Naive thymus-derived CD8-positive, alpha-beta T cell (primary cell): ENCODE results near the gene HOXA4. TPM values are rescaled to one million over a fixed set of nuclear protein-coding genes. Genes with fewer than 3 reads are reported as not detected.

ENCODE experiments used
- ATAC-seq, 2 donors: fragments of 150-1000 bp; cut with Tn5 transposase in 1 of 2; sonication (Bioruptor Pico), chemical (Tn5 transposase) in 1 of 2; 1 replicate in 1 of 2; 2 replicates in 1 of 2; pipeline ENCODE4 v1.10.0; 2021; ENCODE audit warnings: mild to moderate bottlenecking in 2 of 2, moderate library complexity in 2 of 2
- POLR2A ChIA-PET: fragments of 350-600 bp; sonication (Branson Sonifier 250); formaldehyde crosslinking; loops from one replicate; lab custom pipeline; 2021; ENCODE audit warnings: antibody characterized with exemption; lab: Charles Lee
- DNase-seq, 10 donors: peaks; one replicate each; pipeline versions ENCODE4 v3.0.0 to v3.0.0-alpha.2; 2020 to 2022
- H3K27ac Mint-ChIP-seq, 10 donors: one replicate each; pipeline ENCODE4 v1.8.0; 2020 to 2022; ENCODE audit warnings: mild to moderate bottlenecking in 10 of 10, mixed read lengths in 10 of 10, moderate library complexity in 4 of 10, inconsistent platforms in 1 of 10
- H3K27me3 Mint-ChIP-seq, 5 donors: one replicate each; pipeline ENCODE4 v1.8.0; 2021 to 2022; ENCODE audit warnings: mixed read lengths in 5 of 5
- H3K36me3 Mint-ChIP-seq, 3 donors: one replicate each; pipeline ENCODE4 v1.8.0; 2020 to 2022; ENCODE audit warnings: mixed read lengths in 3 of 3, mild to moderate bottlenecking in 2 of 3, inconsistent platforms in 1 of 3
- H3K4me1 Mint-ChIP-seq, 4 donors: one replicate each; pipeline ENCODE4 v1.8.0; 2021 to 2022; ENCODE audit warnings: mixed read lengths in 4 of 4
- H3K4me3 Mint-ChIP-seq, 10 donors: one replicate each; pipeline ENCODE4 v1.8.0; 2020 to 2022; ENCODE audit warnings: mild to moderate bottlenecking in 10 of 10, mixed read lengths in 10 of 10, moderate library complexity in 6 of 10, inconsistent platforms in 1 of 10
- H3K9me3 Mint-ChIP-seq, 9 donors: one replicate each; pipeline ENCODE4 v1.8.0; 2020 to 2022; ENCODE audit warnings: mixed read lengths in 9 of 9, mild to moderate bottlenecking in 3 of 9, inconsistent platforms in 1 of 9, moderate library complexity in 1 of 9
- polyA plus RNA-seq, 3 donors: library from polyadenylated mRNA; unstranded; fragments of 300-500 nt; fragmentation: Illumina TruSeq; gene quantifications; one replicate each; pipeline ENCODE4 v1.2.3, GENCODE V29; 2021
- total RNA-seq, 8 experiments: library from RNA in 2 of 8; stranded (reverse) in 2 of 8; gene quantifications; one replicate each; pipeline ENCODE4 v1.2.3 and lab custom pipeline; 2021 to 2026

Gene HOXA4
- total and polyA plus RNA-seq, 5 experiments from 2014 or later, result 0.22 to 0.38 (median 0.31) TPM; not detected in 2

GRCh38 chr7:27132214-27132613 lies 1.7 kb upstream of the HOXA4 start:
- no peaks in the 10 kb centered on the region for H3K36me3 Mint-ChIP-seq
- POLR2A ChIA-PET, result interaction anchor here (0.6 kb wide), 1 partner anchor 18 kb away, joined by 3 read pairs; no protein-coding TSS in a partner anchor
- H3K4me1 Mint-ChIP-seq, result peaks cover 2 to 18% (median 10%) of the 10 kb centered on the region in 4 donors
- H3K27me3 Mint-ChIP-seq, result peaks cover 21 to 75% (median 39%) of the 10 kb centered on the region in 5 donors
- peak overlapping the region in 1 of 10 donors; percentile 20 for H3K27ac Mint-ChIP-seq
- DNase-seq, result no peak
- ATAC-seq, result no peak
- H3K9me3 Mint-ChIP-seq, result no peaks in the 10 kb centered on the region
- H3K4me3 Mint-ChIP-seq, result peak overlapping the region in 1 of 10 donors; percentile 31

DNA sequence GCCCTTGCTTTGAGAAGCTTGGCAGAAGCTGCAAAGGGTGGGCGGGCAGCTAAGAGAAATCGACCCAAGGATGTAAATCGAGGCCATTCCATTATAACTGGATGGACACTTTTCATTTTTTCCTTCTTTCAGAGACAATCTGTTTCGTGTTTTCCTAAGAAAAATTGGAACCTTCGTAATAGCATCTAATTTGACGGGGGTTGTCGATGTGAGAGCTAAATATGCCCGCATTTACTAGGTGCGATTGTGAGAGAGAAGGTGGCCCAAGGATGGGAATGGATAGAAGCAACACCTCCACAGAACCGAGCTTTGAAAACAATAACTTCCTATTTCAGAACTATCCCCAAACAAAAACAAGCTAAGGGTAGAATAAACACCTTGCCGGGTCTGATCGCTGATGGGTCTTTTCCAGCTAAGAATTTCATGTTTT lies 848 bp upstream of the HOXA4 start:
- Mint-ChIP-seq H3K9me3 (no peaks in the 10 kb centered on the region), H3K27ac (peak overlapping the region in 7 of 10 donors; percentile 3 to 86 (median 75)), H3K4me1 (peaks cover 2 to 18% (median 10%) of the 10 kb centered on the region in 4 donors), H3K27me3 (peaks cover 22 to 68% (median 36%) of the 10 kb centered on the region in 5 donors), H3K4me3 (peak overlapping the region; percentile 42 to 87 (median 68)), H3K36me3 (no peaks in the 10 kb centered on the region)
- DNase-seq (no peak), ATAC-seq (peak in 1 of 2 donors; percentile 12)
- POLR2A ChIA-PET, result no interaction called here

GRCh38 chr7:27129729-27130539 lies 623 bp downstream of the HOXA4 start:
- Mint-ChIP-seq H3K27ac (peak overlapping the region in 1 of 10 donors; percentile 8), H3K36me3 (no peaks in the 10 kb centered on the region), H3K9me3 (no peaks in the 10 kb centered on the region), H3K27me3 (peaks cover 14 to 69% (median 38%) of the 10 kb centered on the region in 5 donors), H3K4me3 (peak overlapping the region in 9 of 10 donors; percentile 22 to 68 (median 52)), H3K4me1 (peaks cover 0 to 10% (median 3%) of the 10 kb centered on the region in 4 donors)
- DNase-seq (peak in 2 of 10 donors; percentile 32), ATAC-seq (peak; percentile 31 to 57)
- POLR2A ChIA-PET, result interaction anchor here (0.8 kb wide), 1 partner anchor 34 kb away, joined by 3 read pairs; the partner anchor contains the start of gene HOXA1

DNA sequence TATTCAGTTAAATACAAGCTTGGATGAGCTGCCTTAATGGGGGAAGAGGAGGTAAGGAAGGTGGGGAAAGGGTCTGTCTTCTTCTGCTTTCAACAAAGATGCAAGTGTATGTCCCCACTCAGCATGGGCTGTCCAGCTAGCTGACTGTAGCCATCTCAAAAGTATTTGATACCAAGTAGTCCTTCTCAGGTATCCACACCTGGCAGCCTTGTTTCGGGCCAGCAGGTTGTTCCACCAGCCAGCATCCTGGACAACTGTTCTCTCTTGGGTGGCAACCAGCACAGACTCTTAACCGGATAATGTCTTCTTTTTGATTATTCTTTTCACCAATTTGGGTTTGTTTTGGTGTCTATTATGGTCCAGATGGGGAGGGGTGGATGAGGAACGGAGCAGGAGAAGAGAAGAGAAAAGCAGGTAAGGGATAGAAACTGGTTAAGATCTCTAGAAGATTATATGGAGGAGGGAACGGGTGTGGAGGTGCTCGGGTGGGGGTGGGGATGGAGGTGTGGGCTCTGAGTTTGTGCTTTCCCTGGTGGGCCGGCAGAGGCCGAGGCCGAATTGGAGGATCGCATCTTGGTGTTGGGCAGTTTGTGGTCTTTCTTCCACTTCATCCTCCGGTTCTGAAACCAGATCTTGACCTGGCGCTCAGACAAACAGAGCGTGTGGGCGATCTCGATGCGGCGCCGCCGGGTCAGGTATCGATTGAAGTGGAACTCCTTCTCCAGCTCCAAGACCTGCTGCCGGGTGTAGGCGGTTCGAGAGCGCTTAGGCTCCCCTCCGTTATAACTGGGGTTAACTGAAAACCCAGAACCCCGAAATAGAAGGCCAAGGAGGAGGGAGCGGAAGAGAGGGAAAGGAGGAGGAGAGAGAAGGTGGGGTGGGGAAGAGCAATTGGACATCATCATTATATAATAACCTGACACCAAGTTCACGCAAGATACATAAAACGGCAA lies 1.5 kb downstream of the HOXA4 start:
- H3K27ac Mint-ChIP-seq, result peak overlapping the region in 2 of 10 donors; percentile 8 to 74
- H3K4me3 Mint-ChIP-seq, result peak overlapping the region; percentile 22 to 68 (median 52)
- H3K9me3 Mint-ChIP-seq, result no peaks in the 10 kb centered on the region
- ATAC-seq (no peak), DNase-seq (no peak)
- peaks cover 12 to 69% (median 35%) of the 10 kb centered on the region in 5 donors for H3K27me3 Mint-ChIP-seq
- POLR2A ChIA-PET, result interaction anchor here (0.8 kb wide), 1 partner anchor 32 kb away, joined by 3 read pairs; no protein-coding TSS in a partner anchor
- peaks cover 0 to 5% (median 2%) of the 10 kb centered on the region in 4 donors for H3K4me1 Mint-ChIP-seq
- no peaks in the 10 kb centered on the region for H3K36me3 Mint-ChIP-seq

DNA sequence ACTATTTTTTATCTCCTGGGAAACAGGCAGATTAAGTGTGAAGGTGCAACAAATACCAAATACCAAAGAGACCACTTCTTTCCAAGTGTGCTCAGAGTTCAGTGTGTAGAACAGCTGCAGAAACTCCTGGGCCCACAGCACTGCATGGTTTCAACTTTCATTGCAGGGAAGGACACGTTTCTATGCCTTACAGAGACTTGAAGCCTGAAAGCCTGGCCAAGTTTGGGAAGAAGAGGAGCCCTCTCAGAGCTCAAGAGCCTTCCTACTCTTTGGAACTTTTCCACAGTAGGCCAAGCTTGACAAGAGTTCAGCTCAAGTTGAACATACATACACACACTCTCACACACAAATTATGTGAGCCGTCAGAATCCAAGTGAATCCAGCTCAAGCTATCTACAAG lies 2.5 kb downstream of the HOXA4 start:
- Mint-ChIP-seq H3K27ac (no peak overlapping the region), H3K4me1 (peaks cover 0 to 5% (median 2%) of the 10 kb centered on the region in 4 donors), H3K9me3 (no peaks in the 10 kb centered on the region), H3K27me3 (peaks cover 10 to 66% (median 28%) of the 10 kb centered on the region in 5 donors), H3K36me3 (no peaks in the 10 kb centered on the region), H3K4me3 (no peak overlapping the region)
- DNase-seq, result no peak
- POLR2A ChIA-PET, result no interaction called here
- ATAC-seq, result no peak

GRCh38 chr7:27126596-27127327 lies 3.8 kb downstream of the HOXA4 start:
- no peak overlapping the region for H3K27ac Mint-ChIP-seq
- no peak for DNase-seq
- H3K36me3 Mint-ChIP-seq, result no peaks in the 10 kb centered on the region
- no peak overlapping the region for H3K4me3 Mint-ChIP-seq
- H3K4me1 Mint-ChIP-seq, result peaks cover 0 to 5% (median 2%) of the 10 kb centered on the region in 4 donors
- POLR2A ChIA-PET, result no interaction called here
- no peaks in the 10 kb centered on the region for H3K9me3 Mint-ChIP-seq
- H3K27me3 Mint-ChIP-seq, result peaks cover 8 to 55% (median 27%) of the 10 kb centered on the region in 5 donors
- ATAC-seq, result no peak

DNA sequence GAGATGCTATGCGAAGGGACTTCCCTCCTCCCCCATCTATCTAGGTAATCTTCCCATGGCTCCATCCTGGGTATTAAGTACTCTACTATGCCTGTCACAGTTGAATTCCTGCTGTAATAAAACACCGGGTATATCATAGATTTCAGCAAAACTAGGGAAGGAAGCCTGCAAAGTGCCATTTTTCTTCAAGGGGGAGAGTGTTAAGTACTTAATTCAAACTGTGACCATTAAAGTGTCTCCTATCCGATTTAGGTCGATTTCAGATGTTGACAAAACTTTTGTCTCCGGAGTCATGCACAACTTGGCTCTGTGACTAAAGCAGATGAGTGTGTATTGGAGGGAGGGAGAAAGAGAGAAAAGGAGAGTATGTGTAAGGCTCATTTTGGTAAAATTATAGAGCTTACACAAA lies 4.6 kb downstream of the HOXA4 start:
- POLR2A ChIA-PET, result no interaction called here

GRCh38 chr7:27124902-27125689 lies 5.5 kb downstream of the HOXA4 start:
- Mint-ChIP-seq H3K4me3 (no peak overlapping the region), H3K4me1 (no peaks in the 10 kb centered on the region), H3K27ac (no peak overlapping the region), H3K27me3 (peaks cover 6 to 53% (median 21%) of the 10 kb centered on the region in 5 donors), H3K36me3 (no peaks in the 10 kb centered on the region), H3K9me3 (no peaks in the 10 kb centered on the region)
- no peak for ATAC-seq
- POLR2A ChIA-PET, result no interaction called here
- DNase-seq, result no peak

More for the DNA sequence above, 4.6 kb downstream of the HOXA4 start:
- DNase-seq (no peak), ATAC-seq (no peak)
- Mint-ChIP-seq H3K36me3 (no peaks in the 10 kb centered on the region), H3K4me3 (no peak overlapping the region), H3K27me3 (peaks cover 6 to 53% (median 21%) of the 10 kb centered on the region in 5 donors), H3K9me3 (no peaks in the 10 kb centered on the region), H3K4me1 (no peaks in the 10 kb centered on the region), H3K27ac (no peak overlapping the region)

DNA sequence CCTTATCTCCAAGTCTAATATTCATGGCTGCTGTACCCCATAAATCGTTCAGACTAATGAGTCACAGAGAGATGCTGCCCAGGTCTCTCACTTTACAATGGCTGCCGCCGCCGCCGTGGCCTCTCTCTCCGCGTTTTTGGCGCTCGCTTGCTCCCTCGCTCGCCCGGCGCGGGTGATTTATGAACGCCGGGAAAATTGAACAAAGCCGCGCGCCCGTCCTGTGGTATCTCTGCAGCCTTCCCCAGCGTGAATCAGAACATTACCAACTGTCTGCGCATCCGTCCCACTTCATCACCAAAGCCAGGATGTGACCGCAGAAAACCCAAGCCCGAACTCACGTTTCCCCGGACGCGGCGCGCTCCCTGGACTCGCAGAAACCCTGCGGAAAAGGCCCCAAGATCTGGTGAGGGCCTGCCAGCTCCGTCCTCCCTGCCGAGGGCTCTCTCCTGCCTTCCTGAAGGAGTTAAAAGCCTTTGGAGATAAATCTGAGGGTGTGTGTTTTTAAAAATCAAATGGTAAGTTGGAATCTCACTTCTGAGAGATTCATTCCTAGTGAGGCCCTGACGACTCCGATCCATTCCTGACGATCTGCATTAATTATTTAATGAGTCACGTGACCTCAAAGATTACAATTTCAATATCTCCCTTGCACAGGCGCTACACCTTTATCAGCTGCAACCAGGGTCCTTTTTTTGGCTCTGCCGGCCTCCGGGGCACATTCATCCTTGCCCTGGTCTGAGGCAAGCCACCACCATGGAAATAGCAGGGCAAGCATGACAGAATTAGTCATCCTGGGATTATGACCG lies 6.3 kb downstream of the HOXA4 start:
- H3K27ac Mint-ChIP-seq, result no peak overlapping the region
- POLR2A ChIA-PET, result no interaction called here
- no peaks in the 10 kb centered on the region for H3K4me1 Mint-ChIP-seq
- DNase-seq (no peak), ATAC-seq (no peak)
- no peaks in the 10 kb centered on the region for H3K9me3 Mint-ChIP-seq
- H3K4me3 Mint-ChIP-seq, result no peak overlapping the region
- H3K36me3 Mint-ChIP-seq, result no peaks in the 10 kb centered on the region
- H3K27me3 Mint-ChIP-seq, result peaks cover 6 to 51% (median 21%) of the 10 kb centered on the region in 5 donors

- POLR2A ChIA-PET, result no interaction called here
- DNase-seq (no peak), ATAC-seq (no peak)
- Mint-ChIP-seq H3K4me3 (no peak overlapping the region), H3K27me3 (peaks cover 3 to 44% (median 18%) of the 10 kb centered on the region in 5 donors), H3K36me3 (no peaks in the 10 kb centered on the region), H3K9me3 (no peaks in the 10 kb centered on the region), H3K27ac (no peak overlapping the region), H3K4me1 (no peaks in the 10 kb centered on the region)
Observed at GRCh38 chr7:27123477-27124053, 7.0 kb downstream of the HOXA4 start.
